Measurements from ENCODE around the gene HAUS1.
A peak's percentile ranks its signal among the peaks of the same experiment; 100 is the strongest.
"Not testable (repeated sequence)": the region's sequence is repeated elsewhere in the genome, so short reads cannot be mapped to it uniquely, and the experiment has no call there.

HAUS1 gene, protein sequence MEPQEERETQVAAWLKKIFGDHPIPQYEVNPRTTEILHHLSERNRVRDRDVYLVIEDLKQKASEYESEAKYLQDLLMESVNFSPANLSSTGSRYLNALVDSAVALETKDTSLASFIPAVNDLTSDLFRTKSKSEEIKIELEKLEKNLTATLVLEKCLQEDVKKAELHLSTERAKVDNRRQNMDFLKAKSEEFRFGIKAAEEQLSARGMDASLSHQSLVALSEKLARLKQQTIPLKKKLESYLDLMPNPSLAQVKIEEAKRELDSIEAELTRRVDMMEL

DNA sequence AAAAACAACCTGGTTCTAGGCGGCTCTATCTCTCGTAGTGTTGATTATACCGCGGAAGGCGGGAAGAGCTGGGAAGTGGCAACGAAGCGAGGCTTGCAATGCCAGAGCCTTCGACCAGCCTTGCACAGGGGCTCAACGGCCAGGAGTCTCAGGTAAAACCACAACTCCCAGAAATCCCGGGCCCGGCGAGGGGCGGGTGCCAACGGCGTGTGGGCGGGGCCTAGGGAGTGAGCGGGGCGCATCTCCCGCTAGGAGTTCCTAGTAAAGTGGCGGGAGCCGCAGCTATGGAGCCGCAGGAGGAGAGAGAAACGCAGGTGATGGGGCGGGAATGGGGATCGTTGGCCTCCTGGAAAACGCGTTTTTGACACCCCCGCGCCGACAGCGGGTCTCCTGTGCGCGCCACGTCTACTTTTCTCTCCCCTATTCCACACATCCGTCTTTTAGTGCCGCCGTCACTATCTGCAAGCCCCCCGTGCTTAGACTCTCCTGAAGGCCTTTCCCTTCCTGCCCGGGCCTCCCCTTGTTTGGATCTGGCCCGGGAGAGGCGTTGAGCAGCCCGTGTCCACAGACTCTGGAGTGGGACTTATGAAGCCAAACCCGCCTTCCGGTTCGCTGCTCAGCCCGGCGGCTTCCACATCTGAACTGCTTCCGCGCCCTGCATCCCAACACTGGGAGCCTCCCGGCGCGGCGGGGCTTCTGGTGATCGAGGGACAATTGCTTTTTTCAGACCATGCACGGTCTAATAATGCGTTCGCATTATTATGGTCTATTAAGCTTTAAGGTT is at the start of gene HAUS1:
Gene HAUS1 (plus strand): TSS at position 258 of the 784 bp plus-strand sequence. CDS start 27 bp downstream, at position 285.
- peak; percentile 89 for DNase-seq

GRCh38 chr18:46054956-46055837 is 49.0 kb upstream of the HAUS1 start:
- no peak for DNase-seq

GRCh38 chr18:46055838-46056230 is 48.4 kb upstream of the HAUS1 start:
- no peak for DNase-seq

DNA sequence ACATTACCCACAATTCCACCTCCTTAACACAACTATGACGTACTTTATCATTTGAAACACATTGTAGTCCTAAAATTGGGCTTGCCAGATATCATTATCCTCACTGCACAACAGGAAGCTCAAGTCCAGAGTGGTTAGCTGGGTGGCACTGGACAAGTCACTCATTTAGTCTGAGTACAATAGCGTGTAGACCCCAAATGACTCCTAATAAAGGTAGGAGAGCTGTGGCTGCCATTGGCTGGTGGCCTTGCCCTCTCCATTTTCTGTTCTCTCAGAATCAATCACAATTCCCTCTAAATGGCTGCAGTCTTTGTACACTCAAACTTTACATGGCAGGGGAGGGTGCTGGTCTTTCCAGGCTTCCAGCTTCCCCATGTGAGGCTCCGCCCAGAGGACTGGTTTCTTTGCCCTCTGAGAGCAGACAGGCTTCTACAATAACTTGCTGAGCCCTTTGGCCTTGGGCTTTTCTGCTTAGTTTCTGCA is 43.8 kb upstream of the HAUS1 start:
- DNase-seq = no peak

DNA sequence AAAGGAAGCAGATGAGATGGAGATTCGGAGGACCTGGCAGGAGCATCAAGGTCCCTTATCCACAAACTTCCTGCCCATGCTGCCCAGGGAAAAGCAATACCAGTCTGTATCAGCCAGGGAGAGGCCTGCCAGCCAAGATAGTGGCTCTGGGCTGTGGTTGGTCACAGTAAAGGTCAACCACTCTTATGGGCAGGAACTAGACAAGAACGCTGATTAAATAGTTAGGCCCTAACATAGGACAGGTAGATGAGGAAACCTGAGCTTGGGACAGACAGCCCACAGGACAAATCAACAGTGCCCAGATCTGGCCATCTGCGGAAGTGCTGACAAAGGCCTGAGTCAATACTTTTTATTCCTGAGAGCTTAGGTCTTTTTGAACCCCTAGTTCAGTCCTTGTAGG is 42.8 kb upstream of the HAUS1 start:
- DNase-seq = no peak

DNA sequence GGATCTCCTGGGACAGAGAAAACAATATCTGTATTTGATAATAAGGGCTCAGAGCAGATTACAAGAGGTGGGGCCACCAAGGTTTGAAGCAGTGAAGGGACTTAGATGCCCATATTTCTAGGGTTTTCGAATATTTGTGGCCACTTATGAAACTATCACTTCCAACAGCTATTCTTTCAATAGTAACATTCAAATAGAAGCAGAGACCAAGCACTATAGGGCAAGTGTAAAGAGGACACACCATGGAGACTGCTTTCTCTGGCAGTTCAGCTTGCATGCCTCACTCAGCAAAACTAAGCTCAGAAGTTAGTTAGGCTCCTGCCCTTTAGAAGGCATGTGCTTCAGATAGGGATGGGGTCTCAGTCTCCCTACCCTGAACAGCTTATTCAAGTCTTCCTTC is 42.4 kb upstream of the HAUS1 start:
- DNase-seq = no peak

DNA sequence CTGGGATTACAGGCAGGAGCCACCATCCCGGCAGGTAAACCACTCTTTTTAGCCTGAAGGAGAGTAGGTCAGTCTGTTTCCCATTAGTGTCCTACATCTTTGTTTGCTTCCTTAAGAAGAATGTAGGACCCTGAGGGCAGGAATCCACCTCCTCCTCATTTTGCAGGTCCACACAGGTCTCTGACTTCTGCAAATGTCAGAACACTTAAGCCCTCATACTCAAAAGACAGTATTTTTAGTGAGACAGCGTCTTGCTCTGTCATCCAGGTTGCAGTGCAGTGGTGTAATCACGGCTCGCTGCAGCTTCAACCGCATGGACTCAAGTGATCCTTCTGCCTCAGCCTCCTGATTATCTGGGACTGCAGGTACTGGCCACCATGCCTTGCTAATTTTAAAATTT is 41.4 kb upstream of the HAUS1 start:
- no peak for DNase-seq

GRCh38 chr18:46067438-46068007 is 36.7 kb upstream of the HAUS1 start:
- no peak for DNase-seq

DNA sequence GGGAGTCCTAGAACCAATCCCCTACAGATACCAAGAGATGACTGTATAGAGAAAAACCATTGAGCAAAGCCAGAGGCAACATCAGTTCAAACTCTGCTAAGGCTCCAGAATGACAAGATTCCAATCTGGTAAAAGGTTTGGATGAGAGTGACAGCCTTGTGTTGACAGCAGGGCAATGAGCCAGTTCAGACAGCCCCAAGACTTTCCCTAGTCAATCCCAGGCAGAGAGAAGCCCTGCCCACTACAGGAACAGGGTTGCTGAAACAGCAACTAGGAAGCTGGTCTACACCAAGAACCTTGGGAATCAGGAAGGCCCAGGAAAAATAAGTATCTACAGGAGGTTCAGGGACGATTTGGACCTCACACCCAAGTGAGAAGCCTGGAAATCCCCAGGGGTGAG is 35.4 kb upstream of the HAUS1 start:
- no peak for DNase-seq

DNA sequence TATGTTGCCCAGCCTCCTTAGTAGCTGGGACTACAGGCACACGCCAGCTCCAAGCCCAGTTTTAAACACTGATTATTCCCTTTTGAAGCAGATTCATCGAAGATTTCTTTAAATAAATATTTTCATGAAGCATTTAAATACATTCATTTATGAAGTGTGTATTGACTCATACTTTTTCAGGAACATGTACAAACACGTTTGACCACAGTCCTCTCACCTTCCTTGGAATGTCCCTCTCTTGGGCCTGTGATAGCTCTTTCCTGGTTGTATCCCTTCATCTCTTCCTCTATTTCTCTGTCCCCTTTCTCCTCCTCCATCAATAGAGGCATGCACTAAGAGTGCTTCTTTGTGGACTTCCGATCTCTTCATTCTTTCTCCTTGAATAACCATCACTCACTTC is 34.7 kb upstream of the HAUS1 start:
- no peak for DNase-seq

DNA sequence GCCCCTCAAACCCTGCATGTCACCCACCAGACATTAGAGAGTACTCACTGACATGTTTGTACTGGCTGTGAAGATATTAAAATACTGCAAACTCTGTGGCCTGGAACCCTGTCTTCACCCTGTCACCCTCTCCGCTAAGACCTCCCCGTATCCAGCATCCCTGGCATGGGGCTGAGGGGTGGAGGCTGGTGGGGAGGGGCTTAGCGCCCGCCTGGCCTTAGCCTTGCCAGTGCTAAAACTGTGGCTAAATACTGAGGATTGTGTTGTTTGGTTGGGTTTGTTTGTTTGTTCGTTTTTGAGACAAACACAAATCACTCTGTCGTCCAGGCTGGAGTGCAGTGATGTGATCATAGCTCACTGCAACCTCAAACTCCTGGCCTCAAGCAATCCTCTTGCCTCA is 34.0 kb upstream of the HAUS1 start:
- DNase-seq = no peak

DNA sequence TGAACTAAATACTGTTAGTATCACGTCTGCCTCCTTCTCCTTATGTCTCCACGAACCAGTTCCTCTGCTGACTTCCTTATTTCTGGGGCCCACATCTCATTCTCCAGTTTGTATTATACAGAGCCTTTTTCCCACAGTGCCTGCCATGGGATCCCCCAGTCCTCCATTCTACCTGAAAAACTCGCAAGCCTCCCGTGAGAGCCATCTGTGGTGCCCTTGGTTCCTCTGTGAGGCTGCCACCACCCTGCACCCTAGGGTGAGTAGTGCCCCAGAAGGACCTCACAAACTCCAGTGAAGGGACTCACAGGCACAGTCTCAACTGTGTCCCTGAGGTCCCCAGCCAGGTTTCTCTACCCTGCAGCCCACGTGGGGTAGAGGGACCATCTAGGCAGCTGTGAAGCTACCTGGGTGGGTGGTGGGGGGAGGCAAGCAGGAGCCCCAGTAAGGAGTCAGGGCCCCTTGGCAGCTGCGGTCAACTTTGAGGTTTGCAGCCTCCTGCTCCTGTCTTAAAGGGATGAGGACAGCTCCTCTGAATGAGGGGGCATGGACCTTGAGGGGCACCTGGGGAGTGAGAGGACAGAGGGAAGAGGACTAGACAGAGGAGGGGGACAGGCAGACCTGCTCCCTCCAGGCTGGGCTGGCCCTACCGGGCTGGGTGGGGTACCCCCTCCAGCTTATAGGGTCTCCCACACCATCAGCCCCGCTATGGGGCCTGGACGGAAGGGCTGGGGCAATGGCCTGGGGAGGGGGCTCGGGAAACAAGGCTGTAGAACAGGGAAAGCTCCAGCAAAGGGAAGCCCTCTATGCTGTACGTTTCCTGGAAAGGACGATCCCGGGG is 33.2 kb upstream of the HAUS1 start:
- DNase-seq = peak; percentile 59

- no peak for DNase-seq
Measured at GRCh38 chr18:46071653-46072375, 32.4 kb upstream of the HAUS1 start, which contains the start of gene PSTPIP2. Gene PSTPIP2, minus strand, starts transcription at chr18:46072260. Its CDS starts 72 bp downstream, at chr18:46072188.

DNA sequence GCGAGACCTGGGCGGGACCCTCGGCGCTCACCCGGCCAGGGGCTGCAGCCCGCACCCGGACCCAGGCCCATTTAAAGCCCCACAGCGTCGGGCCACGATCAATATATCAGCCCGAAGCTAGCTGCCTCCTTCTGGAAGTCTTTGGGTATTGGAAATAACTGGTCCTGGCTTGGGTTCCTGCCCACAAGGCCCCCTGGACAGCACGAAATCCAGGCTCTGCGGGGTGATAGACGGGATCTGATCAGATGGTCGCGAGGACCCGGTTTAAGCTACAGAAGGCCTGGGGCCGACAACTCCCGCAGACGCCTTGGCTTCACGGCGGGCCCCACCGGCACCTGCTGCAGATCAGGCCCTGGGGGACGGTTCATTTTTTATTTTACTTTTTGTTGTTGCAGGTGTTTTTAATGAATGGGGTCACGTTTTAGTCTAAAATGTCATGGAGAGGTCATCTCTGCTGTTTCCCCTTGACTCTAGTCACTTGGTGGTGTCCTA is 31.8 kb upstream of the HAUS1 start:
- peak; percentile 28 for DNase-seq

- no peak for DNase-seq
Measured at GRCh38 chr18:46072959-46073358, 31.2 kb upstream of the HAUS1 start.

GRCh38 chr18:46073474-46074331 is 30.5 kb upstream of the HAUS1 start:
- peak; percentile 73 for DNase-seq

- no peak for DNase-seq
Measured at GRCh38 chr18:46079336-46079735, 24.8 kb upstream of the HAUS1 start.

GRCh38 chr18:46080156-46080555 is 24.0 kb upstream of the HAUS1 start:
- DNase-seq = no peak

- no peak for DNase-seq
Measured at GRCh38 chr18:46084431-46084830, 19.8 kb upstream of the HAUS1 start.

GRCh38 chr18:46088501-46088900 is 15.7 kb upstream of the HAUS1 start:
- not testable (repeated sequence) for DNase-seq

All from KG1 (cell line).